ENCODE data around the gene CPNE1.

The CPNE1 gene

GRCh38 chr20:35618263-35619131 lies 46.2 kb downstream of the CPNE1 start:
- no peak for DNase-seq

GRCh38 chr20:35617397-35618262 lies 47.1 kb downstream of the CPNE1 start:
- DNase-seq = peak; percentile 24 to 26

GRCh38 chr20:35616465-35617396 lies 48.0 kb downstream of the CPNE1 start:
- DNase-seq = peak; percentile 47 to 50

- peak; percentile 100 for DNase-seq
Observed at GRCh38 chr20:35615667-35616464, 48.8 kb downstream of the CPNE1 start, which contains the start of gene SPAG4. SPAG4 (plus strand) TSS chr20:35615829; CDS start chr20:35616004, 175 bp downstream.

GRCh38 chr20:35611482-35611881 lies 53.2 kb downstream of the CPNE1 start:
- DNase-seq = no peak

GRCh38 chr20:35610833-35611427 lies 53.8 kb downstream of the CPNE1 start:
- DNase-seq = no peak

- DNase-seq = no peak
Observed at GRCh38 chr20:35607003-35607735, 57.5 kb downstream of the CPNE1 start.

- DNase-seq = no peak
Observed at GRCh38 chr20:35606127-35606526, 58.6 kb downstream of the CPNE1 start.

- DNase-seq = no peak
Observed at GRCh38 chr20:35604449-35604747, 60.3 kb downstream of the CPNE1 start.

- no peak for DNase-seq
Observed at GRCh38 chr20:35603695-35604448, 60.8 kb downstream of the CPNE1 start.

GRCh38 chr20:35602851-35603495 lies 61.7 kb downstream of the CPNE1 start:
- DNase-seq = no peak

GRCh38 chr20:35601990-35602389 lies 62.7 kb downstream of the CPNE1 start:
- DNase-seq = no peak

- peak; percentile 76 to 79 for DNase-seq
Observed at GRCh38 chr20:35600993-35601973, 63.4 kb downstream of the CPNE1 start.

GRCh38 chr20:35600176-35600992 lies 64.3 kb downstream of the CPNE1 start:
- no peak for DNase-seq

- no peak for DNase-seq
Observed at GRCh38 chr20:35599776-35600120, 65.0 kb downstream of the CPNE1 start.

GRCh38 chr20:35598899-35599775 lies 65.6 kb downstream of the CPNE1 start:
- no peak for DNase-seq
